ENCODE measurements around the gene ATP8B1. TPM values are rescaled to one million over a fixed set of nuclear protein-coding genes. Genes with fewer than 3 reads are reported as not detected.

ATP8B1 gene
- total and polyA plus RNA-seq, 2 of the 4 experiments (the other 2 are of a cell fraction): 64.3 to 136 TPM

DNA sequence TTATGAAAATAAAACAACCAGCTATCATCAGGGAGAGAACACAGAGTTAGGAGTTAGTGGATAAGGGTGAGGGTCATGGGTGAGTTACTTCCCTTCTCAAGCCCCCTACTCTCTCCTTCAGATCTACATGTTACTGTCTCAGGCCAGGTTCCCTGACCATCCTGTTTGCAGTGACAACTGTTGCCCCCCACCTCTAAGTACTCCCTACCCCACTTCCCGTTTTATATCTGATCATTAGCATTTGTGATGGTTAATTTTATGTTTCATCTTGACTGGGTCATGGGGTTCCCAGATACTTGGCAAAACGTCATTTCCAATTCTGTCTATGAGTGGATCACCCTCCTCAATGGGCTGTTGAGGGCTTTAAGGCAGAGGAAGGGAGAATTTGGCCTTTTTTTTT, 32.8 kb upstream of the ATP8B1 start:
- peaks cover 0 to 8% of the 10 kb centered on the region in 2 experiments; a peak in 2 of 4 replicates for H3K79me1 ChIP-seq (ENCODE audit: low read depth in 1 of 2, low read length in 2 of 2)
- H2BK20ac ChIP-seq (ENCODE audit: low read depth, low read length): no peak overlapping the region
- WGBS, 2 experiments (ENCODE audit: extremely low coverage in 2 of 2, insufficient read length in 1 of 2): no CpG with 5 or more reads among the region's 2 CpGs
- no peak overlapping the region; a peak in 1 of 4 replicates for H4K8ac ChIP-seq (ENCODE audit: low read depth in 2 of 2, low read length in 2 of 2)
- H2BK120ac ChIP-seq (ENCODE audit: low read depth, low read length): peak overlapping the region; percentile 20; the same call in 1 of the 2 replicates
- ChIA-PET POLR2A (ENCODE audit: unreplicated experiment) (no interaction called here), CTCF (no interaction called here)
- H3K9ac ChIP-seq (ENCODE audit: low read depth, low read length): no peak overlapping the region
- no peaks in the 10 kb centered on the region for H3K27me3 ChIP-seq (ENCODE audit: control insufficient read depth, insufficient read depth, low read length)
- no peak overlapping the region for H2AK9ac ChIP-seq (replicated peaks; ENCODE audit: low read depth, low read length, poor library complexity)
- no TSS peak for BruUV-seq (replicated peaks)
- intact Hi-C loops (cut with micrococcal nuclease): no loop called here
- H3K4me2 ChIP-seq (ENCODE audit: low read depth, low read length): no peak overlapping the region
- DNase-seq (no peak), ATAC-seq (ENCODE audit: low read depth) (no peak)
- H3K36me3 ChIP-seq (ENCODE audit: control insufficient read depth, insufficient read depth, low read length): no peaks in the 10 kb centered on the region
- no peak overlapping the region for H3K23ac ChIP-seq (ENCODE audit: low read depth, low read length)
- H4K91ac ChIP-seq (ENCODE audit: insufficient read depth, low read depth, low read length): 0 out of 2 replicates have a peak overlapping the region, but pooled peaks have one; percentile 9
- H2AK5ac ChIP-seq (ENCODE audit: low read depth, low read length): no peak overlapping the region
- H2AFZ ChIP-seq (replicated peaks; ENCODE audit: low read length, poor library complexity): no peak overlapping the region
- H3K4me1 ChIP-seq (ENCODE audit: control insufficient read depth, insufficient read depth, low read length): peaks cover 8% of the 10 kb centered on the region
- H3K9me3 ChIP-seq (ENCODE audit: control insufficient read depth, insufficient read depth, low read length): no peaks in the 10 kb centered on the region
- in situ Hi-C loops (cut with MboI; ENCODE audit: low sequenced_read_pairs): no loop called here
- no peak overlapping the region for H4K5ac ChIP-seq (ENCODE audit: low read depth, low read length)
- no peak overlapping the region for H3K4ac ChIP-seq (ENCODE audit: low read depth, low read length)
- H3K27ac ChIP-seq (ENCODE audit: insufficient read depth, low read length): no peak overlapping the region
- TF ChIP-seq RFX5 (IDR thresholded peaks at IDR 0.05; ENCODE audit: low read depth, low read length) (no peak), SMC3 (IDR thresholded peaks at IDR 0.05; ENCODE audit: low read depth, low read length) (no peak), RAD21 (IDR thresholded peaks at IDR 0.05; ENCODE audit: low read length) (no peak), CEBPB (IDR thresholded peaks at IDR 0.05; ENCODE audit: low read depth, low read length) (no peak), RCOR1 (IDR thresholded peaks at IDR 0.05; ENCODE audit: insufficient replicate concordance, low read length) (no peak), CHD1 (IDR thresholded peaks at IDR 0.05; ENCODE audit: low read depth, low read length) (no peak), FOS (IDR thresholded peaks at IDR 0.05; ENCODE audit: low read depth, low read length) (no peak), MAFK (IDR thresholded peaks at IDR 0.05; ENCODE audit: low read depth, low read length) (no peak), POLR2A (IDR thresholded peaks at IDR 0.05; ENCODE audit: low read depth, low read length) (no peak), BHLHE40 (IDR thresholded peaks at IDR 0.05; ENCODE audit: low read depth, low read length) (no peak), NFE2L2 (IDR thresholded peaks at IDR 0.05; ENCODE audit: low read depth, low read length) (no peak), MXI1 (IDR thresholded peaks at IDR 0.05; ENCODE audit: borderline replicate concordance, low read depth, low read length) (no peak), MAZ (IDR thresholded peaks at IDR 0.05; ENCODE audit: borderline replicate concordance, low read depth, low read length) (no peak)
- TF ChIP-seq, protein P1, sequence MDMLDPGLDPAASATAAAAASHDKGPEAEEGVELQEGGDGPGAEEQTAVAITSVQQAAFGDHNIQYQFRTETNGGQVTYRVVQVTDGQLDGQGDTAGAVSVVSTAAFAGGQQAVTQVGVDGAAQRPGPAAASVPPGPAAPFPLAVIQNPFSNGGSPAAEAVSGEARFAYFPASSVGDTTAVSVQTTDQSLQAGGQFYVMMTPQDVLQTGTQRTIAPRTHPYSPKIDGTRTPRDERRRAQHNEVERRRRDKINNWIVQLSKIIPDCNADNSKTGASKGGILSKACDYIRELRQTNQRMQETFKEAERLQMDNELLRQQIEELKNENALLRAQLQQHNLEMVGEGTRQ (IDR thresholded peaks at IDR 0.05; ENCODE audit: low read depth, low read length): no peak
- TF ChIP-seq, protein P2, sequence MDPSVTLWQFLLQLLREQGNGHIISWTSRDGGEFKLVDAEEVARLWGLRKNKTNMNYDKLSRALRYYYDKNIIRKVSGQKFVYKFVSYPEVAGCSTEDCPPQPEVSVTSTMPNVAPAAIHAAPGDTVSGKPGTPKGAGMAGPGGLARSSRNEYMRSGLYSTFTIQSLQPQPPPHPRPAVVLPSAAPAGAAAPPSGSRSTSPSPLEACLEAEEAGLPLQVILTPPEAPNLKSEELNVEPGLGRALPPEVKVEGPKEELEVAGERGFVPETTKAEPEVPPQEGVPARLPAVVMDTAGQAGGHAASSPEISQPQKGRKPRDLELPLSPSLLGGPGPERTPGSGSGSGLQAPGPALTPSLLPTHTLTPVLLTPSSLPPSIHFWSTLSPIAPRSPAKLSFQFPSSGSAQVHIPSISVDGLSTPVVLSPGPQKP (IDR thresholded peaks at IDR 0.05; ENCODE audit: borderline replicate concordance, low read depth, low read length): no peak
- TF ChIP-seq, protein P3, sequence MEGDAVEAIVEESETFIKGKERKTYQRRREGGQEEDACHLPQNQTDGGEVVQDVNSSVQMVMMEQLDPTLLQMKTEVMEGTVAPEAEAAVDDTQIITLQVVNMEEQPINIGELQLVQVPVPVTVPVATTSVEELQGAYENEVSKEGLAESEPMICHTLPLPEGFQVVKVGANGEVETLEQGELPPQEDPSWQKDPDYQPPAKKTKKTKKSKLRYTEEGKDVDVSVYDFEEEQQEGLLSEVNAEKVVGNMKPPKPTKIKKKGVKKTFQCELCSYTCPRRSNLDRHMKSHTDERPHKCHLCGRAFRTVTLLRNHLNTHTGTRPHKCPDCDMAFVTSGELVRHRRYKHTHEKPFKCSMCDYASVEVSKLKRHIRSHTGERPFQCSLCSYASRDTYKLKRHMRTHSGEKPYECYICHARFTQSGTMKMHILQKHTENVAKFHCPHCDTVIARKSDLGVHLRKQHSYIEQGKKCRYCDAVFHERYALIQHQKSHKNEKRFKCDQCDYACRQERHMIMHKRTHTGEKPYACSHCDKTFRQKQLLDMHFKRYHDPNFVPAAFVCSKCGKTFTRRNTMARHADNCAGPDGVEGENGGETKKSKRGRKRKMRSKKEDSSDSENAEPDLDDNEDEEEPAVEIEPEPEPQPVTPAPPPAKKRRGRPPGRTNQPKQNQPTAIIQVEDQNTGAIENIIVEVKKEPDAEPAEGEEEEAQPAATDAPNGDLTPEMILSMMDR (conservative IDR thresholded peaks at IDR 0.05; ENCODE audit: low read depth, low read length): no peak
- peaks cover 14% of the 10 kb centered on the region for H3K9me1 ChIP-seq (ENCODE audit: insufficient read depth, low read length)
- H3K14ac ChIP-seq (replicated peaks; ENCODE audit: low read depth, low read length): no peak overlapping the region
- H3K56ac ChIP-seq (ENCODE audit: extremely low read depth, insufficient read depth, low read length): no peak overlapping the region
- H3K4me3 ChIP-seq (ENCODE audit: insufficient read depth, low read depth, low read length): no peak overlapping the region
- H2BK5ac ChIP-seq (ENCODE audit: low read depth, low read length, poor library complexity, severe bottlenecking): no peak overlapping the region
- peak overlapping the region; percentile 80; the same call in 2 of the 3 replicates for H2BK15ac ChIP-seq (ENCODE audit: low read depth, low read length)
- dilution Hi-C loops (cut with HindIII; ENCODE audit: low sequenced_read_pairs, unreplicated experiment): no loop called here
- H3K18ac ChIP-seq (ENCODE audit: low read depth, low read length): no peak overlapping the region
- no peaks in the 10 kb centered on the region for H4K20me1 ChIP-seq (ENCODE audit: insufficient read depth, low read length)
